HepG2 (cell line): ENCODE measurements around the gene ING5. TPM values are rescaled to one million over a fixed set of nuclear protein-coding genes. Genes with fewer than 3 reads are reported as not detected.

Source experiments
- BORCS8-MEF2B ChIP-seq: sonication (generic); formaldehyde crosslinking; IDR thresholded peaks from 2 replicates; pipeline ENCODE4 v1.8.0; 2022; ENCODE audit warnings: mild to moderate bottlenecking, missing genetic modification reagents
- CENPT ChIP-seq: sonication (generic); formaldehyde crosslinking; IDR thresholded peaks from 2 replicates; pipeline ENCODE4 v1.8.0; 2022; ENCODE audit warnings: low read depth, mild to moderate bottlenecking, moderate library complexity, missing genetic modification reagents
- FOXA1 ChIP-seq, 2 experiments: fragments of 450-650 bp in 1 of 2; sonication (generic) in 1 of 2; formaldehyde crosslinking in 1 of 2; IDR thresholded peaks; 2 replicates each; pipeline versions ENCODE4 v1.4.0 to v1.6.1; 2016 to 2020; ENCODE audit warnings: missing genetic modification reagents in 1 of 2
- ISL2 ChIP-seq: sonication (generic); formaldehyde crosslinking; IDR thresholded peaks from 2 replicates; pipeline ENCODE4 v1.5.0; 2020; ENCODE audit warnings: missing genetic modification reagents
- NCOR1 ChIP-seq: fragments of 200-600 bp; sonication (generic); IDR thresholded peaks from 2 replicates; pipeline ENCODE4 v1.7.0; 2017; ENCODE audit warnings: antibody characterized with exemption, low read length, borderline replicate concordance
- NONO ChIP-seq, 2 experiments: fragments of 450-650 bp in 1 of 2; sonication (generic) in 1 of 2; formaldehyde crosslinking in 1 of 2; IDR thresholded peaks in 1 of 2; conservative IDR thresholded peaks in 1 of 2; 2 replicates each; pipeline versions ENCODE4 v1.6.1 to v1.8.0; 2017 to 2022; ENCODE audit warnings: mild to moderate bottlenecking in 1 of 2, missing genetic modification reagents in 1 of 2, moderate library complexity in 1 of 2
- PAX8 ChIP-seq: sonication (generic); formaldehyde crosslinking; IDR thresholded peaks from 2 replicates; pipeline ENCODE4 v1.8.0; 2022; ENCODE audit warnings: mild to moderate bottlenecking, missing genetic modification reagents, borderline replicate concordance
- RBM39 ChIP-seq: fragments of 200-400 bp; formaldehyde crosslinking; IDR thresholded peaks from one replicate; pipeline ENCODE4 v1.6.1; 2018; ENCODE audit warnings: antibody characterized with exemption, mild to moderate bottlenecking, low read depth, low read length; ENCODE audit not compliant: poor library complexity, severe bottlenecking
- RFX3 ChIP-seq: IDR thresholded peaks from 2 replicates; pipeline ENCODE4 v1.6.1; 2016; ENCODE audit warnings: missing biosample characterization, missing genetic modification reagents
- SIX1 ChIP-seq: sonication (generic); formaldehyde crosslinking; IDR thresholded peaks from 2 replicates; pipeline ENCODE4 v1.4.0; 2020; ENCODE audit warnings: missing genetic modification reagents, borderline replicate concordance
- ZBTB2 ChIP-seq: sonication (generic); formaldehyde crosslinking; IDR thresholded peaks from 2 replicates; pipeline ENCODE4 v1.8.0; 2022; ENCODE audit warnings: low read depth, missing genetic modification reagents
- ZBTB8A ChIP-seq: sonication (generic); formaldehyde crosslinking; IDR thresholded peaks from 2 replicates; pipeline ENCODE4 v1.4.0; 2020; ENCODE audit warnings: mild to moderate bottlenecking, low read depth, missing genetic modification reagents, borderline replicate concordance
- ZGPAT ChIP-seq: IDR thresholded peaks from 2 replicates; pipeline ENCODE4 v1.6.1; 2016; ENCODE audit warnings: mild to moderate bottlenecking
- ZNF260 ChIP-seq: sonication (generic); formaldehyde crosslinking; IDR thresholded peaks from 2 replicates; pipeline ENCODE4 v1.4.0; 2020; ENCODE audit warnings: missing genetic modification reagents, low read depth, mild to moderate bottlenecking, borderline replicate concordance
- ZNF263 ChIP-seq: sonication (generic); formaldehyde crosslinking; IDR thresholded peaks from 2 replicates; pipeline ENCODE4 v1.4.0; 2020; ENCODE audit warnings: missing genetic modification reagents
- ZNF326 ChIP-seq: sonication (generic); formaldehyde crosslinking; IDR thresholded peaks from 2 replicates; pipeline ENCODE4 v1.4.0; 2020; ENCODE audit warnings: missing genetic modification reagents, borderline replicate concordance
- ZNF567 ChIP-seq: sonication (generic); formaldehyde crosslinking; IDR thresholded peaks from 2 replicates; pipeline ENCODE4 v1.8.1; 2023; ENCODE audit warnings: mild to moderate bottlenecking, missing genetic modification reagents, borderline replicate concordance
- ZNF782 ChIP-seq: sonication (generic); formaldehyde crosslinking; IDR thresholded peaks from 2 replicates; pipeline ENCODE4 v1.4.0; 2020; ENCODE audit warnings: missing genetic modification reagents, mild to moderate bottlenecking, borderline replicate concordance
- ZSCAN20 ChIP-seq: sonication (generic); formaldehyde crosslinking; IDR thresholded peaks from 2 replicates; pipeline ENCODE4 v1.4.0; 2020; ENCODE audit warnings: missing genetic modification reagents, mild to moderate bottlenecking, borderline replicate concordance
- polyA plus RNA-seq, 8 experiments: library from polyadenylated mRNA; depleted of rRNA in 3 of 8; stranded (reverse) in 7 of 8; unstranded in 1 of 8; fragments of >200 nt; fragmentation: Illumina TruSeq in 4 of 8; extraction: Trizol in 4 of 8; gene quantifications; 2 replicates each; pipeline versions ENCODE4 v1.2.1 to v1.2.3, GENCODE V29; 2011 to 2016; ENCODE audit warnings: low read depth in 4 of 8, missing spikeins in 1 of 8, mixed read lengths in 1 of 8; ENCODE audit not compliant: insufficient read depth in 1 of 8
- total RNA-seq, 5 experiments: library from RNA; depleted of rRNA; stranded (reverse); fragments of >200 nt; fragmentation: Illumina TruSeq; extraction: Trizol; gene quantifications; 2 replicates each; pipeline ENCODE4 v1.2.3, GENCODE V29; 2016; ENCODE audit warnings: low read depth in 1 of 5
- TF ChIP-seq, protein P1 (sequence below): sonication (generic); formaldehyde crosslinking; IDR thresholded peaks from 2 replicates; pipeline ENCODE4 v1.5.1; 2020; ENCODE audit warnings: missing genetic modification reagents, mild to moderate bottlenecking, borderline replicate concordance
- TF ChIP-seq, protein P2 (sequence below): sonication (generic); formaldehyde crosslinking; IDR thresholded peaks from 2 replicates; pipeline ENCODE4 v1.8.1; 2023; ENCODE audit warnings: missing genetic modification reagents, mild to moderate bottlenecking, borderline replicate concordance

Gene ING5
- total and polyA plus RNA-seq, 2 of the 13 experiments (the other 11 are each of a cell fraction or from before 2014, with no cell fraction given) = 61.9 to 71.9 TPM

GRCh38 chr2:241774419-241775222 lies 72.8 kb downstream of the ING5 start (continued):
- TF ChIP-seq, protein P1, sequence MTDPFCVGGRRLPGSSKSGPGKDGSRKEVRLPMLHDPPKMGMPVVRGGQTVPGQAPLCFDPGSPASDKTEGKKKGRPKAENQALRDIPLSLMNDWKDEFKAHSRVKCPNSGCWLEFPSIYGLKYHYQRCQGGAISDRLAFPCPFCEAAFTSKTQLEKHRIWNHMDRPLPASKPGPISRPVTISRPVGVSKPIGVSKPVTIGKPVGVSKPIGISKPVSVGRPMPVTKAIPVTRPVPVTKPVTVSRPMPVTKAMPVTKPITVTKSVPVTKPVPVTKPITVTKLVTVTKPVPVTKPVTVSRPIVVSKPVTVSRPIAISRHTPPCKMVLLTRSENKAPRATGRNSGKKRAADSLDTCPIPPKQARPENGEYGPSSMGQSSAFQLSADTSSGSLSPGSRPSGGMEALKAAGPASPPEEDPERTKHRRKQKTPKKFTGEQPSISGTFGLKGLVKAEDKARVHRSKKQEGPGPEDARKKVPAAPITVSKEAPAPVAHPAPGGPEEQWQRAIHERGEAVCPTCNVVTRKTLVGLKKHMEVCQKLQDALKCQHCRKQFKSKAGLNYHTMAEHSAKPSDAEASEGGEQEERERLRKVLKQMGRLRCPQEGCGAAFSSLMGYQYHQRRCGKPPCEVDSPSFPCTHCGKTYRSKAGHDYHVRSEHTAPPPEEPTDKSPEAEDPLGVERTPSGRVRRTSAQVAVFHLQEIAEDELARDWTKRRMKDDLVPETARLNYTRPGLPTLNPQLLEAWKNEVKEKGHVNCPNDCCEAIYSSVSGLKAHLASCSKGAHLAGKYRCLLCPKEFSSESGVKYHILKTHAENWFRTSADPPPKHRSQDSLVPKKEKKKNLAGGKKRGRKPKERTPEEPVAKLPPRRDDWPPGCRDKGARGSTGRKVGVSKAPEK = 0 out of 2 replicates have a peak, but pooled peaks have one; percentile 54
- TF ChIP-seq ZNF260 (CRISPR knock-in tag) (no peak), SIX1 (CRISPR knock-in tag) (no peak), ZNF567 (CRISPR knock-in tag) (no peak), ZBTB2 (CRISPR knock-in tag) (peak; percentile 58; the same call in 1 of the 2 replicates), NONO (IDR thresholded peaks at IDR 0.05) (no peak), NONO (CRISPR knock-in tag; conservative IDR thresholded peaks at IDR 0.05) (peak; percentile 81), PAX8 (no peak), ZSCAN20 (CRISPR knock-in tag) (peak; percentile 58; the same call in 1 of the 2 replicates), ZNF326 (no peak), BORCS8-MEF2B (peak; percentile 20), ZBTB8A (CRISPR knock-in tag) (peak; percentile 24; the same call in 1 of the 2 replicates), ZNF263 (peak; percentile 44; the same call in 1 of the 2 replicates), CENPT (CRISPR knock-in tag) (peak; percentile 0; the same call in 1 of the 2 replicates), ZNF782 (CRISPR knock-in tag) (no peak; the same call in 1 of the 2 replicates), NCOR1 (peak; percentile 48; the same call in 1 of the 2 replicates), FOXA1 (IDR thresholded peaks at IDR 0.05) (no peak), FOXA1 (CRISPR knock-in tag; IDR thresholded peaks at IDR 0.05) (peak; percentile 14; the same call in 1 of the 2 replicates), ZGPAT (CRISPR knock-in tag) (peak; percentile 51), RBM39 (peak; percentile 82), ISL2 (CRISPR knock-in tag) (no peak), RFX3 (CRISPR knock-in tag) (no peak)
- TF ChIP-seq, protein P2, sequence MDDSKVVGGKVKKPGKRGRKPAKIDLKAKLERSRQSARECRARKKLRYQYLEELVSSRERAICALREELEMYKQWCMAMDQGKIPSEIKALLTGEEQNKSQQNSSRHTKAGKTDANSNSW (CRISPR knock-in tag) = 0 out of 2 replicates have a peak, but pooled peaks have one; percentile 25
